C4-2B (cell line): ENCODE results near the gene CLEC16A.

Experiments
- CTCF ChIP-seq: fragments of 450-650 bp; conservative IDR thresholded peaks from 2 replicates; pipeline ENCODE4 v1.5.1; 2017; ENCODE audit warnings: mild to moderate bottlenecking
- ZFX ChIP-seq: fragments of 450-650 bp; IDR thresholded peaks from 2 replicates; pipeline ENCODE4 v1.6.1; 2017

- no peak for TF ChIP-seq CTCF
- no peak for TF ChIP-seq ZFX
These were observed 76.0 kb downstream of the CLEC16A start for GRCh38 chr16:11020388-11020787.
